Measurements from ENCODE around the gene ME2.

DNA sequence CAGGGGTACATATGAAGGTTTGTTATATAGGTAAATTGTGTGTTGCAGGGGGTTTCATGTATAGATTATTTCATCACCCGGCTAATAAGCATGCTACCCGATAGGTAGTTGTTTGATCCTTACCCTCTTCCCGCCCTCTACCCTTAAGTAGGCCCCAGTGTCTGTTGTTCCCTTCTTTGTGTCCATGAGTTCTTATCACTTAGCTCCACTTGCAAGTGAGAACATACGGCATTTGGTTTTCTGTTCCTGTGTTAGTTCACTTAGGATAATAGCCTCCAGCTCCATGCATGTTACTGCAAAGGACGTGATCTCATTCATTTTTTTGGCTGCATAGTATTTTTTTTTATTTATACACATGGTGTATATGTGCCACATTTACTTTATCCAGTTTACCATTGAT, 54.8 kb downstream of the ME2 start:
- TF ChIP-seq, protein P1, sequence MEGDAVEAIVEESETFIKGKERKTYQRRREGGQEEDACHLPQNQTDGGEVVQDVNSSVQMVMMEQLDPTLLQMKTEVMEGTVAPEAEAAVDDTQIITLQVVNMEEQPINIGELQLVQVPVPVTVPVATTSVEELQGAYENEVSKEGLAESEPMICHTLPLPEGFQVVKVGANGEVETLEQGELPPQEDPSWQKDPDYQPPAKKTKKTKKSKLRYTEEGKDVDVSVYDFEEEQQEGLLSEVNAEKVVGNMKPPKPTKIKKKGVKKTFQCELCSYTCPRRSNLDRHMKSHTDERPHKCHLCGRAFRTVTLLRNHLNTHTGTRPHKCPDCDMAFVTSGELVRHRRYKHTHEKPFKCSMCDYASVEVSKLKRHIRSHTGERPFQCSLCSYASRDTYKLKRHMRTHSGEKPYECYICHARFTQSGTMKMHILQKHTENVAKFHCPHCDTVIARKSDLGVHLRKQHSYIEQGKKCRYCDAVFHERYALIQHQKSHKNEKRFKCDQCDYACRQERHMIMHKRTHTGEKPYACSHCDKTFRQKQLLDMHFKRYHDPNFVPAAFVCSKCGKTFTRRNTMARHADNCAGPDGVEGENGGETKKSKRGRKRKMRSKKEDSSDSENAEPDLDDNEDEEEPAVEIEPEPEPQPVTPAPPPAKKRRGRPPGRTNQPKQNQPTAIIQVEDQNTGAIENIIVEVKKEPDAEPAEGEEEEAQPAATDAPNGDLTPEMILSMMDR (IDR thresholded peaks at IDR 0.05; ENCODE audit: low read depth, low read length) = no peak
- no peak for TF ChIP-seq EZH2phosphoT487 (IDR thresholded peaks at IDR 0.05; ENCODE audit: low read depth)

Data from OCI-LY3 (cell line).